ENCODE results near the gene KDELR3.

DNA sequence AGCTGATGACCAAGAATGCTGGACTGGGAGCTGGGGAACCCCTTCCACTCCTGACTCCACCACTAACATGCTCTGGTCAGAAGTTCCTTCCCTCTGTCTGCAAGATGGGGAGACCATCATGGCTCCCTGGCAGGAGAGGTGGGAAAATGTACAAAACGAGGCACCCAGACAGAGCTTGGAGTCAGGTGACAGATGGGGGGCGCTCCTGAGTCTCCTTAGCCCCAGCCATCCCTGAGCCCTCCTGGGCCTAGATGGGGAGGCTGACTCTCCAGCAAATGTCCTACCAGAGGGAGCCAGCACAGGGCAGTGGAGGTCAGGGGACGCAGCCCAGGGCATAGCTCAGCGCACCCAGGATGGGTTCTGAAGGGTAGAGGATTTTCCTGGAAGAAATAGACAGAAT lies 32.9 kb upstream of the KDELR3 start:
- TF ChIP-seq POLR2A (IDR thresholded peaks at IDR 0.05): no peak
- TF ChIP-seq, protein P1, sequence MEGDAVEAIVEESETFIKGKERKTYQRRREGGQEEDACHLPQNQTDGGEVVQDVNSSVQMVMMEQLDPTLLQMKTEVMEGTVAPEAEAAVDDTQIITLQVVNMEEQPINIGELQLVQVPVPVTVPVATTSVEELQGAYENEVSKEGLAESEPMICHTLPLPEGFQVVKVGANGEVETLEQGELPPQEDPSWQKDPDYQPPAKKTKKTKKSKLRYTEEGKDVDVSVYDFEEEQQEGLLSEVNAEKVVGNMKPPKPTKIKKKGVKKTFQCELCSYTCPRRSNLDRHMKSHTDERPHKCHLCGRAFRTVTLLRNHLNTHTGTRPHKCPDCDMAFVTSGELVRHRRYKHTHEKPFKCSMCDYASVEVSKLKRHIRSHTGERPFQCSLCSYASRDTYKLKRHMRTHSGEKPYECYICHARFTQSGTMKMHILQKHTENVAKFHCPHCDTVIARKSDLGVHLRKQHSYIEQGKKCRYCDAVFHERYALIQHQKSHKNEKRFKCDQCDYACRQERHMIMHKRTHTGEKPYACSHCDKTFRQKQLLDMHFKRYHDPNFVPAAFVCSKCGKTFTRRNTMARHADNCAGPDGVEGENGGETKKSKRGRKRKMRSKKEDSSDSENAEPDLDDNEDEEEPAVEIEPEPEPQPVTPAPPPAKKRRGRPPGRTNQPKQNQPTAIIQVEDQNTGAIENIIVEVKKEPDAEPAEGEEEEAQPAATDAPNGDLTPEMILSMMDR (IDR thresholded peaks at IDR 0.05): no peak
